T-cell (primary cell): ENCODE measurements around the gene MED12L. TPM values are rescaled to one million over a fixed set of nuclear protein-coding genes. Genes with fewer than 3 reads are reported as not detected.

Source experiments
- ATAC-seq, 4 experiments: fragments of 200-7000 bp in 3 of 4; fragments of 150-1000 bp in 1 of 4; cut with Tn5 transposase; replicated peaks in 1 of 4; 1 replicate in 3 of 4; 2 replicates in 1 of 4; pipeline ENCODE4 v1.10.0; 2021; ENCODE audit warnings: moderate library complexity in 3 of 4, mild to moderate bottlenecking in 2 of 4, moderate number of reproducible peaks in 1 of 4
- CTCF ChIA-PET, 2 donors: fragments of 300-600 bp; sonication (Branson Sonifier 250); formaldehyde crosslinking; loops; one replicate each; lab custom pipeline; 2022; ENCODE audit warnings: antibody characterized with exemption in 2 of 2; lab: Charles Lee
- POLR2A ChIA-PET, 2 donors: fragments of 300-600 bp; sonication (Branson Sonifier 250); formaldehyde crosslinking; loops; one replicate each; lab custom pipeline; 2022; ENCODE audit warnings: antibody characterized with exemption in 2 of 2; lab: Charles Lee
- DNase-seq, 35 experiments: peaks; one replicate each; pipeline versions ENCODE4 v3.0.0 to v3.0.0-alpha.2; 2013 to 2023
- H3K27ac ChIP-seq: one replicate; pipeline ENCODE4 v1.5.1; 2013; ENCODE audit warnings: low read length
- H3K27me3 ChIP-seq, 2 experiments: replicated peaks in 1 of 2; 1 replicate in 1 of 2; 2 replicates in 1 of 2; pipeline versions ENCODE4 v1.6.1 to v1.7.0; 2013; ENCODE audit warnings: low read length in 1 of 2, mixed read lengths in 1 of 2; ENCODE audit not compliant: control insufficient read depth in 2 of 2, insufficient read depth in 2 of 2; ENCODE audit errors: extremely low read depth in 1 of 2
- H3K36me3 ChIP-seq, 2 donors: 1 replicate in 1 of 2; 2 replicates in 1 of 2; pipeline versions ENCODE4 v1.6.1 to v1.7.0; 2013; ENCODE audit warnings: low read length in 1 of 2; ENCODE audit not compliant: control insufficient read depth in 2 of 2, insufficient read depth in 1 of 2; ENCODE audit errors: extremely low read depth in 1 of 2
- H3K4me1 ChIP-seq, 2 experiments: 1 replicate in 1 of 2; 2 replicates in 1 of 2; pipeline versions ENCODE4 v1.6.1 to v1.7.0; 2013; ENCODE audit warnings: low read length in 2 of 2, mixed read lengths in 1 of 2; ENCODE audit not compliant: insufficient read depth in 2 of 2, control insufficient read depth in 1 of 2; ENCODE audit errors: extremely low read depth in 1 of 2
- H3K4me3 ChIP-seq, 2 donors: 1 replicate in 1 of 2; 2 replicates in 1 of 2; pipeline versions ENCODE4 v1.5.1 to v1.7.0; 2013; ENCODE audit warnings: mild to moderate bottlenecking in 2 of 2, low read length in 1 of 2, moderate library complexity in 1 of 2; ENCODE audit not compliant: control insufficient read depth in 1 of 2; ENCODE audit errors: extremely low read depth in 1 of 2
- H3K9me3 ChIP-seq: 2 replicates; pipeline ENCODE4 v1.7.0; 2013
- H3K27ac Mint-ChIP-seq, 2 donors: one replicate each; pipeline ENCODE4 v1.8.0; 2020 to 2021; ENCODE audit warnings: mild to moderate bottlenecking in 2 of 2, mixed read lengths in 2 of 2
- H3K27me3 Mint-ChIP-seq, 2 donors: one replicate each; pipeline ENCODE4 v1.8.0; 2021 to 2022; ENCODE audit warnings: mixed read lengths in 2 of 2
- H3K36me3 Mint-ChIP-seq: one replicate; pipeline ENCODE4 v1.8.0; 2021; ENCODE audit warnings: mixed read lengths
- H3K4me1 Mint-ChIP-seq, 3 donors: one replicate each; pipeline ENCODE4 v1.8.0; 2020 to 2022; ENCODE audit warnings: mixed read lengths in 3 of 3, mild to moderate bottlenecking in 1 of 3
- H3K4me3 Mint-ChIP-seq, 3 donors: one replicate each; pipeline ENCODE4 v1.8.0; 2020 to 2022; ENCODE audit warnings: mild to moderate bottlenecking in 3 of 3, mixed read lengths in 3 of 3, moderate library complexity in 3 of 3
- H3K9me3 Mint-ChIP-seq, 3 donors: one replicate each; pipeline ENCODE4 v1.8.0; 2020 to 2022; ENCODE audit warnings: mixed read lengths in 3 of 3
- WGBS: methylation state at CpG from one replicate; pipeline ENCODE4 v1.1.5; 2013; ENCODE audit warnings: missing lambda C conversion rate; ENCODE audit not compliant: insufficient coverage; 5-methylcytosine and 5-hydroxymethylcytosine counted together
- total RNA-seq, 35 experiments: library from RNA in 6 of 35; stranded (reverse) in 6 of 35; fragments of 120-200 nt in 1 of 35; gene quantifications; one replicate each; pipeline versions ENCODE4 v1.2.1 to v1.2.4 and lab custom pipeline; 2013 to 2026

MED12L gene
- total RNA-seq, 5 donors from 2014 or later (not counting 1 experiment from before 2014, with no cell fraction given): 0.55 to 2.1 (median 0.66) TPM

- POLR2A ChIA-PET: interaction anchor here in 1 of 2 donors (0.5 kb wide), 1 partner anchor 37 kb away, joined by 3 read pairs; no protein-coding TSS in a partner anchor
- Histone ChIP-seq H3K27me3 (no peaks in the 10 kb centered on the region), H3K4me3 (no peak overlapping the region), H3K27ac (no peak overlapping the region), H3K9me3 (no peaks in the 10 kb centered on the region), H3K36me3 (no peaks in the 10 kb centered on the region), H3K4me1 (no peaks in the 10 kb centered on the region)
- Mint-ChIP-seq H3K4me1 (peaks cover 0 to 5% (median 4%) of the 10 kb centered on the region in 3 donors), H3K36me3 (no peaks in the 10 kb centered on the region), H3K27me3 (no peaks in the 10 kb centered on the region), H3K27ac (no peak overlapping the region), H3K4me3 (no peak overlapping the region), H3K9me3 (no peaks in the 10 kb centered on the region)
- no peak for ATAC-seq
- CTCF ChIA-PET: no interaction called here
- DNase-seq: no peak
These were observed 232.8 kb downstream of the MED12L start for GRCh38 chr3:151318313-151318712.

GRCh38 chr3:151318991-151319390 is 233.5 kb downstream of the MED12L start:
- ChIA-PET CTCF (no interaction called here), POLR2A (no interaction called here)
- Mint-ChIP-seq H3K9me3 (no peaks in the 10 kb centered on the region), H3K27me3 (no peaks in the 10 kb centered on the region), H3K4me1 (peaks cover 0 to 5% (median 4%) of the 10 kb centered on the region in 3 donors), H3K36me3 (no peaks in the 10 kb centered on the region), H3K27ac (no peak overlapping the region), H3K4me3 (no peak overlapping the region)
- H3K27ac ChIP-seq: no peak overlapping the region
- no peak for DNase-seq
- H3K9me3 ChIP-seq: no peaks in the 10 kb centered on the region
- H3K27me3 ChIP-seq: no peaks in the 10 kb centered on the region
- H3K4me1 ChIP-seq: no peaks in the 10 kb centered on the region
- no peak overlapping the region for H3K4me3 ChIP-seq
- 100% methylated on average over 1 of the region's 7 CpGs for WGBS
- no peak for ATAC-seq
- H3K36me3 ChIP-seq: no peaks in the 10 kb centered on the region

GRCh38 chr3:151319628-151320027 is 234.2 kb downstream of the MED12L start:
- Mint-ChIP-seq H3K9me3 (no peaks in the 10 kb centered on the region), H3K27ac (no peak overlapping the region), H3K36me3 (no peaks in the 10 kb centered on the region), H3K27me3 (no peaks in the 10 kb centered on the region), H3K4me1 (peaks cover 0 to 5% (median 4%) of the 10 kb centered on the region in 3 donors), H3K4me3 (no peak overlapping the region)
- ChIA-PET CTCF (interaction anchor here in 1 of 2 donors (0.5 kb wide), 1 partner anchor 18 kb away, joined by 4 read pairs; no protein-coding TSS in a partner anchor), POLR2A (no interaction called here)
- H3K27ac ChIP-seq: no peak overlapping the region
- no peaks in the 10 kb centered on the region for H3K4me1 ChIP-seq
- no peaks in the 10 kb centered on the region for H3K27me3 ChIP-seq
- DNase-seq: no peak
- H3K36me3 ChIP-seq: no peaks in the 10 kb centered on the region
- no CpG with 5 or more reads among the region's 4 CpGs for WGBS
- H3K4me3 ChIP-seq: no peak overlapping the region
- no peaks in the 10 kb centered on the region for H3K9me3 ChIP-seq
- no peak for ATAC-seq

DNA sequence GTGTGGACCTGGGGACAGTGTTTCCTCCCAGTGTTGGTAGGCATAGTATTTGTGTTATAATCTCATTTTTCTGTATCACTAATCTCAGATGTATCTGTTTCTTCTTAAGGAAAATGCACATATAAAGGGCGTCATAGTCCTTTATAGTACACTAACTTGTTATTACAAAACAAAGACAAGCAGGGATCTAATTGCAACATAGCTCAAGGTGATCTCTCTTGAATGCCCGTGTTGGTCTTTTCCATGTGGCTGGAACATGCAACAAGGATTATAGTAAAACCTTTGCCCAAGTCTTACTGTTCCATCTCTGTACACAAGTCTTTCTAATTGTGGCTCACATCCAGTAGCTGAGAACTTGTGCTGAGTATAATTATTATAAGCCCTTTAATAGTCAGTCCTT is 234.7 kb downstream of the MED12L start:
- H3K4me1 ChIP-seq: no peaks in the 10 kb centered on the region
- Mint-ChIP-seq H3K4me3 (no peak overlapping the region), H3K9me3 (no peaks in the 10 kb centered on the region), H3K27me3 (peaks cover 0 to 2% of the 10 kb centered on the region in 2 donors), H3K4me1 (peaks cover 0 to 5% (median 4%) of the 10 kb centered on the region in 3 donors), H3K36me3 (no peaks in the 10 kb centered on the region), H3K27ac (no peak overlapping the region)
- ATAC-seq (no peak), DNase-seq (no peak)
- no peak overlapping the region for H3K4me3 ChIP-seq
- no peaks in the 10 kb centered on the region for H3K27me3 ChIP-seq
- no peaks in the 10 kb centered on the region for H3K36me3 ChIP-seq
- ChIA-PET CTCF (interaction anchor here in 1 of 2 donors (0.5 kb wide), 1 partner anchor 17 kb away, joined by 4 read pairs; no protein-coding TSS in a partner anchor), POLR2A (no interaction called here)
- 83% methylated on average over 1 of the region's 2 CpGs for WGBS
- H3K9me3 ChIP-seq: no peaks in the 10 kb centered on the region
- H3K27ac ChIP-seq: no peak overlapping the region

DNA sequence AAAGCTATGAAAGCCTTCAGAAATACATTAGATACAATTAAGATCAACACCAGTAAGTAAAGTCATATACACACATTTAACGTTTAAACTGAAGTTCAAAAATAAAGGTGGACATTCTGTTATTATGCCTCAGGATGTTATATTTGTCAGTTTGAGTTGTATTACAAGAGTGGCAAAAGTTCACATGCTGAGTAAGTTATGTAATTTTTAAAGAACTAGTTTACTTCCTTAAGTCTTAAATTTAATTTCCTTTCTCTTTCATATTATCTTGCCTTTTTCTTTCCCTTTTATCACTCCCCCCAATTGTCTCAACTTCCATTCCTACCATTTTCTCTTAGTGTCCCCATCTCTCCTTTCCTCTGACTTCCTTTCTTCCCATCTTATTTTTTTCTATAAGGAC is 236.1 kb downstream of the MED12L start:
- CTCF ChIA-PET: interaction anchor here in 1 of 2 donors (0.7 kb wide), 1 partner anchor 146 kb away, joined by 3 read pairs; no protein-coding TSS in a partner anchor
- H3K9me3 Mint-ChIP-seq: no peaks in the 10 kb centered on the region
- POLR2A ChIA-PET: no interaction called here

GRCh38 chr3:151322511-151322910 is 237.0 kb downstream of the MED12L start:
- H3K27me3 ChIP-seq: no peaks in the 10 kb centered on the region
- ATAC-seq (no peak), DNase-seq (no peak)
- H3K4me3 Mint-ChIP-seq: no peak overlapping the region
- no peaks in the 10 kb centered on the region for H3K36me3 Mint-ChIP-seq
- POLR2A ChIA-PET: no interaction called here
- H3K4me1 ChIP-seq: no peaks in the 10 kb centered on the region
- no CpG with 5 or more reads among the region's 1 CpG for WGBS
- no peak overlapping the region for H3K27ac ChIP-seq
- CTCF ChIA-PET: no interaction called here
- H3K4me3 ChIP-seq: no peak overlapping the region
- H3K27me3 Mint-ChIP-seq: peaks cover 7 to 10% of the 10 kb centered on the region in 2 donors
- no peaks in the 10 kb centered on the region for H3K36me3 ChIP-seq
- H3K9me3 ChIP-seq: no peaks in the 10 kb centered on the region
- H3K4me1 Mint-ChIP-seq: no peaks in the 10 kb centered on the region
- H3K9me3 Mint-ChIP-seq: no peaks in the 10 kb centered on the region
- H3K27ac Mint-ChIP-seq: no peak overlapping the region

More for the DNA sequence above, 236.1 kb downstream of the MED12L start:
- H3K4me3 Mint-ChIP-seq: no peak overlapping the region
- no peak for DNase-seq
- H3K27ac ChIP-seq: no peak overlapping the region
- peaks cover 7 to 8% of the 10 kb centered on the region in 2 donors for H3K27me3 Mint-ChIP-seq
- H3K9me3 ChIP-seq: no peaks in the 10 kb centered on the region
- no peak overlapping the region for H3K27ac Mint-ChIP-seq
- no peaks in the 10 kb centered on the region for H3K36me3 Mint-ChIP-seq
- no peaks in the 10 kb centered on the region for H3K4me1 ChIP-seq
- ATAC-seq: no peak
- H3K36me3 ChIP-seq: no peaks in the 10 kb centered on the region
- no peaks in the 10 kb centered on the region for H3K27me3 ChIP-seq
- WGBS: no CpG with 5 or more reads among the region's 1 CpG
- no peak overlapping the region for H3K4me3 ChIP-seq
- peaks cover 0 to 3% (median 2%) of the 10 kb centered on the region in 3 donors for H3K4me1 Mint-ChIP-seq
